Ishikawa (cell line): ENCODE measurements around the gene PHC1.

ENCODE experiments used
- CEBPB ChIP-seq: IDR thresholded peaks from 2 replicates; pipeline ENCODE4 v1.6.1; 2012
- CREB1 ChIP-seq: IDR thresholded peaks from 2 replicates; pipeline ENCODE4 v1.6.1; 2012; ENCODE audit warnings: low read depth
- EGR1 ChIP-seq: IDR thresholded peaks from 2 replicates; pipeline ENCODE4 v1.6.1; 2012
- EP300 ChIP-seq: IDR thresholded peaks from 2 replicates; pipeline ENCODE4 v1.6.1; 2012; ENCODE audit warnings: borderline replicate concordance
- FOXM1 ChIP-seq: IDR thresholded peaks from 2 replicates; pipeline ENCODE4 v1.6.1; 2012; ENCODE audit warnings: low read depth, borderline replicate concordance
- MAX ChIP-seq: IDR thresholded peaks from 2 replicates; pipeline ENCODE4 v1.6.1; 2012
- NFIC ChIP-seq: IDR thresholded peaks from 2 replicates; pipeline ENCODE4 v1.6.1; 2012
- RAD21 ChIP-seq: IDR thresholded peaks from 2 replicates; pipeline ENCODE4 v1.6.1; 2012; ENCODE audit warnings: low read depth
- REST ChIP-seq: IDR thresholded peaks from 2 replicates; pipeline ENCODE4 v1.6.1; 2012; ENCODE audit warnings: low read depth, mild to moderate bottlenecking
- TAF1 ChIP-seq: IDR thresholded peaks from 2 replicates; pipeline ENCODE4 v1.6.1; 2012; ENCODE audit warnings: low read depth, mild to moderate bottlenecking
- TCF12 ChIP-seq: IDR thresholded peaks from 2 replicates; pipeline ENCODE4 v1.6.1; 2012; ENCODE audit warnings: low read depth
- TEAD4 ChIP-seq: IDR thresholded peaks from 2 replicates; pipeline ENCODE4 v1.6.1; 2012
- USF1 ChIP-seq: IDR thresholded peaks from 2 replicates; pipeline ENCODE4 v1.6.1; 2012
- YY1 ChIP-seq: IDR thresholded peaks from 2 replicates; pipeline ENCODE4 v1.6.1; 2012; ENCODE audit warnings: low read depth
- ZBTB7A ChIP-seq: IDR thresholded peaks from 2 replicates; pipeline ENCODE4 v1.6.1; 2012; ENCODE audit warnings: low read depth

PHC1 gene

GRCh38 chr12:8950221-8950527 lies 35.9 kb downstream of the PHC1 start:
- no peak for TF ChIP-seq TCF12
- no peak for TF ChIP-seq FOXM1
- TF ChIP-seq CEBPB: no peak
- no peak for TF ChIP-seq MAX
- TF ChIP-seq EGR1: no peak
- no peak for TF ChIP-seq NFIC
- no peak for TF ChIP-seq TEAD4
- TF ChIP-seq YY1: no peak
- TF ChIP-seq REST: no peak
- TF ChIP-seq USF1: no peak

- no peak for TF ChIP-seq NFIC
- no peak for TF ChIP-seq ZBTB7A
- no peak for TF ChIP-seq MAX
- TF ChIP-seq YY1: no peak
- TF ChIP-seq FOXM1: no peak
- no peak for TF ChIP-seq CEBPB
- no peak for TF ChIP-seq RAD21
- TF ChIP-seq EP300: no peak
Observed at GRCh38 chr12:8950702-8951478, 36.6 kb downstream of the PHC1 start.

- TF ChIP-seq USF1: no peak
- no peak for TF ChIP-seq TCF12
- TF ChIP-seq YY1: no peak
- no peak for TF ChIP-seq EGR1
- no peak for TF ChIP-seq NFIC
- TF ChIP-seq REST: no peak
- TF ChIP-seq ZBTB7A: no peak
- TF ChIP-seq CREB1: no peak
- TF ChIP-seq FOXM1: no peak
- no peak for TF ChIP-seq RAD21
- no peak for TF ChIP-seq MAX
Observed at GRCh38 chr12:8951744-8952143, 37.4 kb downstream of the PHC1 start.

GRCh38 chr12:8953773-8954402 lies 39.6 kb downstream of the PHC1 start:
- no peak for TF ChIP-seq NFIC
- TF ChIP-seq TCF12: no peak
- TF ChIP-seq USF1: no peak
- TF ChIP-seq CEBPB: no peak
- TF ChIP-seq FOXM1: no peak
- TF ChIP-seq REST: no peak
- TF ChIP-seq TAF1: no peak
- TF ChIP-seq EP300: no peak
- TF ChIP-seq ZBTB7A: no peak
- no peak for TF ChIP-seq EGR1
- no peak for TF ChIP-seq YY1
- TF ChIP-seq TEAD4: no peak
- TF ChIP-seq CREB1: no peak
